OCI-LY7 (cell line): ENCODE measurements around the gene GCNT3. TPM values are rescaled to one million over a fixed set of nuclear protein-coding genes. Genes with fewer than 3 reads are reported as not detected.

Experiments
- BruUV-seq: library from RNA; stranded (reverse); fragments of 400-500 nt; replicated peaks from 2 replicates; lab custom pipeline; 2021; lab: Mats Ljungman, UMichigan
- CTCF ChIA-PET: fragments of 300-600 bp; sonication (Branson Sonifier 250); formaldehyde crosslinking; loops from one replicate; lab custom pipeline; 2022; ENCODE audit warnings: antibody characterized with exemption; ENCODE audit not compliant: unreplicated experiment; lab: Charles Lee
- POLR2A ChIA-PET: fragments of 300-600 bp; sonication (Branson Sonifier 250); formaldehyde crosslinking; loops from one replicate; lab custom pipeline; 2022; ENCODE audit warnings: antibody characterized with exemption; lab: Charles Lee
- DNase-seq: peaks from one replicate; pipeline ENCODE4 v3.0.0-alpha.2; 2015; ENCODE audit warnings: low spot score
- H2AFZ ChIP-seq: fragments of 200-600 bp; sonication (generic), shearing (Covaris generic); 2 replicates; pipeline ENCODE4 v1.6.1; 2014; ENCODE audit warnings: mild to moderate bottlenecking, antibody characterized with exemption, low read length, moderate library complexity
- H3K27ac ChIP-seq: fragments of 200-600 bp; sonication (generic); 2 replicates; pipeline ENCODE4 v1.5.1; 2014; ENCODE audit warnings: mixed run types, low read depth, mild to moderate bottlenecking, moderate library complexity, low read length, inconsistent platforms; ENCODE audit not compliant: poor library complexity, severe bottlenecking
- H3K36me3 ChIP-seq: fragments of 200-600 bp; sonication (generic); 2 replicates; pipeline ENCODE4 v1.6.1; 2014; ENCODE audit warnings: mild to moderate bottlenecking, antibody characterized with exemption, low read length, moderate library complexity, mixed read lengths; ENCODE audit not compliant: insufficient read depth
- H3K4me1 ChIP-seq: fragments of 200-600 bp; sonication (generic); 2 replicates; pipeline ENCODE4 v1.5.1; 2014; ENCODE audit warnings: mild to moderate bottlenecking, low read length; ENCODE audit not compliant: insufficient read depth, poor library complexity, severe bottlenecking
- H3K4me2 ChIP-seq: fragments of 200-600 bp; sonication (generic); 2 replicates; pipeline ENCODE4 v1.6.1; 2014; ENCODE audit warnings: mild to moderate bottlenecking, low read length
- H3K4me3 ChIP-seq: fragments of 200-600 bp; sonication (generic); 2 replicates; pipeline ENCODE4 v1.5.1; 2014; ENCODE audit warnings: mild to moderate bottlenecking, low read depth, low read length; ENCODE audit not compliant: poor library complexity, severe bottlenecking
- H3K79me2 ChIP-seq: fragments of 200-600 bp; sonication (generic); 2 replicates; pipeline ENCODE4 v1.6.1; 2016; ENCODE audit warnings: low read depth, mild to moderate bottlenecking, low read length, moderate library complexity, mixed read lengths; ENCODE audit not compliant: insufficient read depth
- H3K9me2 ChIP-seq: fragments of 200-600 bp; sonication (generic); 2 replicates; pipeline ENCODE4 v1.6.1; 2016; ENCODE audit warnings: mild to moderate bottlenecking, low read length, mixed read lengths; ENCODE audit not compliant: insufficient read depth
- H3K9me3 ChIP-seq: fragments of 200-600 bp; sonication (generic); 2 replicates; pipeline ENCODE4 v1.6.1; 2014; ENCODE audit warnings: mild to moderate bottlenecking, mixed run types, low read length, mixed read lengths
- H4K20me1 ChIP-seq: fragments of 200-600 bp; sonication (generic); 2 replicates; pipeline ENCODE4 v1.6.1; 2014; ENCODE audit warnings: mild to moderate bottlenecking, antibody characterized with exemption, low read length, moderate library complexity, mixed read lengths; ENCODE audit not compliant: insufficient read depth
- EZH2phosphoT487 ChIP-seq: fragments of 200-600 bp; sonication (generic); IDR thresholded peaks from 2 replicates; pipeline ENCODE4 v1.6.1; 2018; ENCODE audit warnings: low read depth, borderline replicate concordance, mild to moderate bottlenecking, mixed run types, antibody characterized with exemption, low read length, moderate library complexity, mixed read lengths
- intact Hi-C: fragments of 100-400 bp; cut with micrococcal nuclease; formaldehyde crosslinking; loops from one replicate; pipeline ENCODE4 v1.10.0; 2022; ENCODE audit not compliant: unreplicated experiment
- total RNA-seq, 2 experiments: library from RNA; depleted of rRNA in 1 of 2; stranded (reverse); fragments of >200 nt in 1 of 2; shearing (Covaris generic) in 1 of 2; gene quantifications; 2 replicates each; pipeline ENCODE4 v1.2.3, GENCODE V29; 2014 to 2022
- TF ChIP-seq, protein P1 (sequence below): fragments of 200-600 bp; sonication (generic); conservative IDR thresholded peaks from 2 replicates; pipeline ENCODE4 v1.5.1; 2014; ENCODE audit warnings: mild to moderate bottlenecking, antibody characterized with exemption, low read length, moderate library complexity, mixed read lengths

The GCNT3 gene
- total RNA-seq, 2 experiments from 2014 or later: not detected

DNA sequence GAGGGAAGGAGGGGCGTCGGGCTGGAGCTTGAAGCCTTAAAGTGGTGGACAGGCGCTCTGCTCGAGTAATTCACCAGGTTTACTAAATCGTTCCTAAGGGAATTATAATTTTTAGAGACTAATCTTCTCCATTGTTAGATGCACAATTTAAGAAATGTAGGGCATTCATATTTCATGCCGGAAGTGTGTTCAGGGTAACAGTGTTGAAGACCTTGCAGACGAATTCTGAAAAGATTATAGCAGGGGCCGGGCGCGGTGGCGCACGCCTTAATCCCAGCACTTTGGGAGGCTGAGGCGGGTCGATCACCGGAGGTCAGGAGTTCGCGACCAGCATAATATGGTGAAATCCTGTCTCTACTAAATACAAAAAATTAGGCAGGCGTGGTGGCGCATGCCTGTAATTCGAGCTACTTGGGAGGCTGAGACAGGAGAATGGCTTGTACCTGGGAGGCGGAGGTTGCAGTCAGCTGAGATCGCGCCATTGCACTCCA lies 46.1 kb downstream of the GCNT3 start:
- Histone ChIP-seq H2AFZ (peak overlapping the region; percentile 67; the same call in 1 of the 2 replicates), H3K79me2 (peaks cover 44% of the 10 kb centered on the region), H4K20me1 (no peaks in the 10 kb centered on the region; the same call in none of the 2 replicates), H3K27ac (peak overlapping the region; percentile 69), H3K9me3 (peaks cover 2% of the 10 kb centered on the region), H3K36me3 (peaks cover 74% of the 10 kb centered on the region), H3K4me3 (peak overlapping the region; percentile 95), H3K4me1 (peaks cover 26% of the 10 kb centered on the region), H3K4me2 (peak overlapping the region; percentile 56), H3K9me2 (no peaks in the 10 kb centered on the region)
- ChIA-PET POLR2A (interaction anchor here (0.6 to 1.6 kb wide), 6 partner anchors 8 to 147 kb away, joined by 3 to 8 read pairs (median 4); no protein-coding TSS in a partner anchor), CTCF (no interaction called here)
- intact Hi-C loops: loop anchor here (1.0 to 10.0 kb wide), 2 partner anchors 31 to 123 kb away; no protein-coding TSS in a partner anchor
- no peak for DNase-seq
- TF ChIP-seq, protein P1, sequence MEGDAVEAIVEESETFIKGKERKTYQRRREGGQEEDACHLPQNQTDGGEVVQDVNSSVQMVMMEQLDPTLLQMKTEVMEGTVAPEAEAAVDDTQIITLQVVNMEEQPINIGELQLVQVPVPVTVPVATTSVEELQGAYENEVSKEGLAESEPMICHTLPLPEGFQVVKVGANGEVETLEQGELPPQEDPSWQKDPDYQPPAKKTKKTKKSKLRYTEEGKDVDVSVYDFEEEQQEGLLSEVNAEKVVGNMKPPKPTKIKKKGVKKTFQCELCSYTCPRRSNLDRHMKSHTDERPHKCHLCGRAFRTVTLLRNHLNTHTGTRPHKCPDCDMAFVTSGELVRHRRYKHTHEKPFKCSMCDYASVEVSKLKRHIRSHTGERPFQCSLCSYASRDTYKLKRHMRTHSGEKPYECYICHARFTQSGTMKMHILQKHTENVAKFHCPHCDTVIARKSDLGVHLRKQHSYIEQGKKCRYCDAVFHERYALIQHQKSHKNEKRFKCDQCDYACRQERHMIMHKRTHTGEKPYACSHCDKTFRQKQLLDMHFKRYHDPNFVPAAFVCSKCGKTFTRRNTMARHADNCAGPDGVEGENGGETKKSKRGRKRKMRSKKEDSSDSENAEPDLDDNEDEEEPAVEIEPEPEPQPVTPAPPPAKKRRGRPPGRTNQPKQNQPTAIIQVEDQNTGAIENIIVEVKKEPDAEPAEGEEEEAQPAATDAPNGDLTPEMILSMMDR: no peak
- TF ChIP-seq EZH2phosphoT487: no peak
- BruUV-seq: no TSS peak

DNA sequence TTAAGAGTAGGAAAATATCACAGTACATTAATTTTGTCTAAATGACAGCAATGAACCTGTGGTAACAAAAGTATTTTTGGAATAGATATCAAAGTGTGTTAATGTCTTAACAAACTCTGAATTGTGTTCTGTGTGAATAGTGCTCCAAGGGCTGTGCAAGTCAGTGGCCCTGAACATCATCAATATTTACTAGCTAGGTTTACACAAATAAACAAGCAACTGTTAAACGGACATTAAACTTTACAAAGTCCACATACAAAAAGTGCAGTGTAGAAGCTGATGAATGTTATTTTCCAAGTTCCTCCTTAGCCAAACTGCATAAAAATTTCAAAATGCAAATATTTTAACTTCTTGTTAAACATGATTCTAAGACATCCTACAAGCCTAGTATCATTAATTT lies 47.8 kb downstream of the GCNT3 start:
- BruUV-seq: no TSS peak
- POLR2A ChIA-PET: no interaction called here
- CTCF ChIA-PET: no interaction called here
- no peaks in the 10 kb centered on the region; the same call in 1 of the 2 replicates for H4K20me1 ChIP-seq
- no peak overlapping the region for H2AFZ ChIP-seq
- H3K27ac ChIP-seq: peak overlapping the region; percentile 6
- TF ChIP-seq EZH2phosphoT487: no peak
- TF ChIP-seq, protein P1: no peak
- no peak overlapping the region for H3K4me3 ChIP-seq
- intact Hi-C loops: loop anchor here (10.0 kb wide), 1 partner anchor 125 kb away; no protein-coding TSS in a partner anchor
- H3K9me3 ChIP-seq: no peaks in the 10 kb centered on the region
- no peaks in the 10 kb centered on the region for H3K9me2 ChIP-seq
- no peak for DNase-seq
- H3K4me1 ChIP-seq: peaks cover 22% of the 10 kb centered on the region
- H3K4me2 ChIP-seq: no peak overlapping the region
- H3K36me3 ChIP-seq: peaks cover 74% of the 10 kb centered on the region
- H3K79me2 ChIP-seq: peaks cover 28% of the 10 kb centered on the region

DNA sequence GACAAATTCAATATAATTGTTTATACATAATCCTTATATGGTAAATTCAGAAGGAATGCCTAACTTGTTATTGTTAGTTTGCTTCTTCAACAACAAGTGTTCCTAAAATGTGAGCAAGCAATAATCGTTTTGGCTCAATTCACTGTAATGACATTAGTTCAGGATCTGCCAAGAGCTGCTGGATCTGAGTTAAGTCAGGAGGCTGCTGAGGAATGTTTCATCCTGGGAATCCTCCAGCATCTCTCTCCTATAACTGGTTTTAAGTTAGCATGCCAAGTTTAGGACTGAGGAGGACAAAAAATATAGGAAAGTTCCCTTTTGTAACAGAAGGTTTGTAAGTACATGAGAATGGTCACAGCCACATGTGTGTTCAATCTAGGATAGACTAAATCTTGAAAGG lies 50.7 kb downstream of the GCNT3 start:
- CTCF ChIA-PET: no interaction called here
- no peak overlapping the region for H3K27ac ChIP-seq
- no peak overlapping the region for H3K4me3 ChIP-seq
- H3K4me1 ChIP-seq: peaks cover 3% of the 10 kb centered on the region
- no peaks in the 10 kb centered on the region; the same call in 1 of the 2 replicates for H4K20me1 ChIP-seq
- BruUV-seq: no TSS peak
- no peaks in the 10 kb centered on the region for H3K9me2 ChIP-seq
- intact Hi-C loops: loop anchor here (2.0 kb wide), 1 partner anchor 17 kb away; no protein-coding TSS in a partner anchor
- H3K4me2 ChIP-seq: no peak overlapping the region
- DNase-seq: no peak
- no peak for TF ChIP-seq EZH2phosphoT487
- TF ChIP-seq, protein P1: no peak
- no peaks in the 10 kb centered on the region; the same call in 1 of the 2 replicates for H3K79me2 ChIP-seq
- peaks cover 86% of the 10 kb centered on the region for H3K36me3 ChIP-seq
- H2AFZ ChIP-seq: no peak overlapping the region
- H3K9me3 ChIP-seq: no peaks in the 10 kb centered on the region
- POLR2A ChIA-PET: interaction anchor here (0.5 kb wide), 1 partner anchor 22 kb away, joined by 3 read pairs; no protein-coding TSS in a partner anchor
